Vagina (tissue), 2 donors: ENCODE results near the gene SEMA4B.
A peak's percentile ranks its signal among the peaks of the same experiment; 100 is the strongest.

Source experiments
- POLR2AphosphoS5 ChIP-seq, 2 donors: sonication (generic); formaldehyde crosslinking; IDR thresholded peaks; one replicate each; pipeline ENCODE4 v1.9.0; 2017; ENCODE audit warnings: antibody characterized with exemption in 2 of 2, mild to moderate bottlenecking in 2 of 2, low read depth in 1 of 2; ENCODE audit not compliant: insufficient read depth in 1 of 2
- TF ChIP-seq, protein P1 (sequence below), 3 experiments: fragments of 450-650 bp in 2 of 3; fragments of 200-600 bp in 1 of 3; sonication (generic) in 1 of 3; IDR thresholded peaks; one replicate each; pipeline ENCODE4 v1.5.1; 2017 to 2019; ENCODE audit warnings: antibody characterized with exemption in 3 of 3, mild to moderate bottlenecking in 2 of 3, moderate library complexity in 2 of 3

DNA sequence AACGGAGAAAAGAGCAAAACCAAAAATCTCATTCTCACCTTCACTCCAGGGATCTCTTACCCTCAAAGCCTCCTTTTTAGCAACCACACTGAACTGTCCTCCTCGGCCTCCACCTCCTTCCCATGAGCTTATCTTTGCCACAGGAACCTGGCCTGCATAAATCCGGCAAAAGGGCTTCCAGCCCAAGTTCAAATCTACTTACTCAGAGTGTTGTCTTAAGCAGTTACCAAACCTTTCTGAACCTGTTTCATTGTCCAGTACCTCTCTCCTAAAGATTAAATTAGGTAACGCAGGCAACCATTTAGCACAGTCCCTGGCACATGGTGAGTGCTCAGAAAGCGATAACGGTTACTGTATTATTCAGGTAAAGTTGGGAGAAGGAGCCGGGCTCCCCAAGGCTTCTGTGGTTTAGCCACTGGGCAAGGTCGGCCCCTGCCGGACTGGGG is 31.8 kb downstream of the SEMA4B start:
- TF ChIP-seq, protein P1, sequence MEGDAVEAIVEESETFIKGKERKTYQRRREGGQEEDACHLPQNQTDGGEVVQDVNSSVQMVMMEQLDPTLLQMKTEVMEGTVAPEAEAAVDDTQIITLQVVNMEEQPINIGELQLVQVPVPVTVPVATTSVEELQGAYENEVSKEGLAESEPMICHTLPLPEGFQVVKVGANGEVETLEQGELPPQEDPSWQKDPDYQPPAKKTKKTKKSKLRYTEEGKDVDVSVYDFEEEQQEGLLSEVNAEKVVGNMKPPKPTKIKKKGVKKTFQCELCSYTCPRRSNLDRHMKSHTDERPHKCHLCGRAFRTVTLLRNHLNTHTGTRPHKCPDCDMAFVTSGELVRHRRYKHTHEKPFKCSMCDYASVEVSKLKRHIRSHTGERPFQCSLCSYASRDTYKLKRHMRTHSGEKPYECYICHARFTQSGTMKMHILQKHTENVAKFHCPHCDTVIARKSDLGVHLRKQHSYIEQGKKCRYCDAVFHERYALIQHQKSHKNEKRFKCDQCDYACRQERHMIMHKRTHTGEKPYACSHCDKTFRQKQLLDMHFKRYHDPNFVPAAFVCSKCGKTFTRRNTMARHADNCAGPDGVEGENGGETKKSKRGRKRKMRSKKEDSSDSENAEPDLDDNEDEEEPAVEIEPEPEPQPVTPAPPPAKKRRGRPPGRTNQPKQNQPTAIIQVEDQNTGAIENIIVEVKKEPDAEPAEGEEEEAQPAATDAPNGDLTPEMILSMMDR (IDR thresholded peaks at IDR 0.05): peak in 1 of 3 experiments; percentile 42
- no peak for TF ChIP-seq POLR2AphosphoS5 (IDR thresholded peaks at IDR 0.05; ENCODE audit: insufficient read depth in 1 of 2, low read depth in 1 of 2)
